Keratinocyte (primary cell): ENCODE measurements around the gene DRAP1. TPM values are rescaled to one million over a fixed set of nuclear protein-coding genes. Genes with fewer than 3 reads are reported as not detected.

Experiments
- DNase-seq: peaks from one replicate; pipeline ENCODE4 v3.0.0-alpha.2; 2011; ENCODE audit warnings: low read depth, missing footprints, low spot score
- FAIRE-seq: peaks from 2 replicates; lab custom pipeline; 2011; peaks lifted over from hg19 to GRCh38; lab: Jason Lieb, UNC
- H2AFZ ChIP-seq: 2 replicates; pipeline ENCODE4 v1.6.0; 2012; ENCODE audit warnings: low read length, control low read depth, inconsistent platforms; ENCODE audit not compliant: control insufficient read depth
- H3K27ac ChIP-seq: 2 replicates; pipeline ENCODE4 v1.5.1; 2011; ENCODE audit warnings: low read length; ENCODE audit not compliant: control insufficient read depth, insufficient read depth
- H3K27me3 ChIP-seq: 3 replicates; pipeline ENCODE4 v1.6.0; 2011; ENCODE audit warnings: low read length; ENCODE audit not compliant: control insufficient read depth, insufficient read depth; ENCODE audit errors: extremely low read depth
- H3K36me3 ChIP-seq, 2 experiments: 2 replicates in 1 of 2; 3 replicates in 1 of 2; pipeline ENCODE4 v1.5.1; 2011; ENCODE audit warnings: low read length in 2 of 2, mild to moderate bottlenecking in 1 of 2; ENCODE audit not compliant: control insufficient read depth in 2 of 2, insufficient read depth in 2 of 2; ENCODE audit errors: extremely low read depth in 1 of 2
- H3K4me1 ChIP-seq: 3 replicates; pipeline ENCODE4 v1.5.1; 2011; ENCODE audit warnings: low read length; ENCODE audit not compliant: control insufficient read depth, insufficient read depth; ENCODE audit errors: extremely low read depth
- H3K4me2 ChIP-seq: 3 replicates; pipeline ENCODE4 v1.6.0; 2011; ENCODE audit warnings: low read depth, low read length; ENCODE audit not compliant: control insufficient read depth, insufficient read depth; ENCODE audit errors: extremely low read depth
- H3K4me3 ChIP-seq, 3 experiments: fragments of 200-600 bp in 1 of 3; sonication (generic) in 1 of 3; 2 replicates in 2 of 3; 3 replicates in 1 of 3; pipeline ENCODE4 v1.5.1; 2011 to 2016; ENCODE audit warnings: low read length in 3 of 3, mild to moderate bottlenecking in 3 of 3, control low read depth in 2 of 3, inconsistent platforms in 1 of 3, low read depth in 1 of 3, mixed read lengths in 1 of 3, mixed run types in 1 of 3, moderate library complexity in 1 of 3; ENCODE audit not compliant: control insufficient read depth in 2 of 3, insufficient read depth in 2 of 3; ENCODE audit errors: extremely low read depth in 1 of 3
- H3K79me2 ChIP-seq: 2 replicates; pipeline ENCODE4 v1.6.0; 2012; ENCODE audit warnings: low read length; ENCODE audit not compliant: control insufficient read depth, insufficient read depth
- H3K9ac ChIP-seq: 3 replicates; pipeline ENCODE4 v1.6.0; 2011; ENCODE audit warnings: low read length; ENCODE audit not compliant: control insufficient read depth, insufficient read depth; ENCODE audit errors: extremely low read depth
- H3K9me1 ChIP-seq: 3 replicates; pipeline ENCODE4 v1.6.0; 2011; ENCODE audit warnings: low read length; ENCODE audit not compliant: control insufficient read depth, insufficient read depth; ENCODE audit errors: extremely low read depth
- H3K9me3 ChIP-seq: 2 replicates; pipeline ENCODE4 v1.5.1; 2012; ENCODE audit warnings: low read depth, low read length; ENCODE audit not compliant: control insufficient read depth
- H4K20me1 ChIP-seq: 3 replicates; pipeline ENCODE4 v1.6.0; 2011; ENCODE audit warnings: low read length; ENCODE audit not compliant: control insufficient read depth, insufficient read depth; ENCODE audit errors: extremely low read depth
- EZH2 ChIP-seq: IDR thresholded peaks from one replicate; pipeline ENCODE4 v1.6.1; 2012; ENCODE audit warnings: inconsistent platforms, mild to moderate bottlenecking, low read length, moderate library complexity
- dilution Hi-C: fragments of 300-500 bp; cut with MboI; formaldehyde crosslinking; loops from one replicate; pipeline ENCODE4 v1.7.0; 2020; ENCODE audit warnings: low sequenced_read_pairs; ENCODE audit not compliant: extremely low pct_ligation_motif_present
- polyA plus RNA-seq, 5 experiments: library from polyadenylated mRNA; depleted of rRNA in 3 of 5; stranded (reverse) in 3 of 5; stranded (forward) in 1 of 5; unstranded in 1 of 5; fragments of >200 nt; gene quantifications; 1 replicate in 1 of 5; 2 replicates in 3 of 5; 3 replicates in 1 of 5; pipeline versions ENCODE4 v1.2.1 to v1.2.3, GENCODE V29; 2011 to 2012; ENCODE audit warnings: missing spikeins in 2 of 5, low read depth in 1 of 5, low replicate concordance in 1 of 5
- TF ChIP-seq, protein P1 (sequence below), 3 experiments: IDR thresholded peaks in 1 of 3; conservative IDR thresholded peaks in 1 of 3; optimal IDR thresholded peaks in 1 of 3; 2 replicates in 2 of 3; 3 replicates in 1 of 3; pipeline versions ENCODE3 to v1.5.1; 2011; ENCODE audit warnings: low read length in 3 of 3, mild to moderate bottlenecking in 3 of 3, moderate library complexity in 2 of 3, control low read depth in 1 of 3, inconsistent platforms in 1 of 3; ENCODE audit not compliant: insufficient read depth in 2 of 3; ENCODE audit errors: extremely low read depth in 1 of 3

DRAP1 gene
- polyA plus RNA-seq, 1 donor (not counting 4 experiments of a cell fraction or from before 2014, with no cell fraction given), result 135 TPM

DNA sequence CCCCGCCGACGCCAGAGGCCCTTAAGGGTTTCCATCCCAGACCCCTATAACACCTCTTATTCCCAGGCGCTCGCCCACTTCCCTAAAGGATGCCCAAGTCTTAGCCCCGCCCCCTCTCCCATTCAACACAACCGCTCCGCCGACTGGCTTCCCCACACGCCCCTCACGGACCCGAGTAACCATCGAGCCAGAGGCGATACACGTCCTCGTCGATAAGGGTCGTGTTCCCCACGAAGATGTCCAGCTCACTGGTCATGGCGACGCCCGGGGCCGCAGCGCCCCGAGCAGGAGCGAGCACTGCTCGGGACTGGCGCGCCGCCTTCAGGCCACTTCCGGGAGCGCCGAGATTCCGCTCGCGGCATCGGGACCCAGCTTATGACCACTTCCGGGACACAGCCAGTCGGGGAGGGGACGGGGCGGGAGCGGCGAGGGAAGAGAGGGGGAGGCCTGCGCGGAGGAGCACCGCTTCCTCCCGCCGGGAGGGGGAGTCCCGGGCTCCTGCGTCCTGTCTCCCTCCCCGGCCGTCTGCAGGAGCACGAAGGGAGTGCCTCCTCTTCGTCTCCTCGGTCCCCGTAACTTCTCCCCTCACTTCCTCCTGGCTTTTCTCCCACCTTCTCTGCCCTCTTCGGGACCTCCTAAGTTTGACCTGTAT lies 30.9 kb upstream of the DRAP1 start, which contains the start of gene FIBP:
TSS of gene FIBP (minus strand) at position 309 of the 652 bp plus-strand sequence. CDS start at position 256, 53 bp downstream.
- Histone ChIP-seq H3K36me3 (peaks cover 30 to 48% of the 10 kb centered on the region in 2 experiments), H2AFZ (peak within 1 kb of the TSS; percentile 85), H3K4me2 (peak within 1 kb of the TSS; percentile 92), H3K9me1 (no peaks in the 10 kb centered on the region), H3K27me3 (no peaks in the 10 kb centered on the region), H3K4me1 (peaks cover 38% of the 10 kb centered on the region), H4K20me1 (peaks cover 13% of the 10 kb centered on the region), H3K9ac (peak within 1 kb of the TSS; percentile 67), H3K9me3 (no peaks in the 10 kb centered on the region), H3K4me3 (peak within 1 kb of the TSS; percentile 60 to 91 (median 89)), H3K27ac (peak within 1 kb of the TSS; percentile 70), H3K79me2 (peaks cover 22% of the 10 kb centered on the region)
- no peak for DNase-seq
- FAIRE-seq, result no peak
- dilution Hi-C loops, result no loop called here
- TF ChIP-seq EZH2, result no peak
- TF ChIP-seq, protein P1, sequence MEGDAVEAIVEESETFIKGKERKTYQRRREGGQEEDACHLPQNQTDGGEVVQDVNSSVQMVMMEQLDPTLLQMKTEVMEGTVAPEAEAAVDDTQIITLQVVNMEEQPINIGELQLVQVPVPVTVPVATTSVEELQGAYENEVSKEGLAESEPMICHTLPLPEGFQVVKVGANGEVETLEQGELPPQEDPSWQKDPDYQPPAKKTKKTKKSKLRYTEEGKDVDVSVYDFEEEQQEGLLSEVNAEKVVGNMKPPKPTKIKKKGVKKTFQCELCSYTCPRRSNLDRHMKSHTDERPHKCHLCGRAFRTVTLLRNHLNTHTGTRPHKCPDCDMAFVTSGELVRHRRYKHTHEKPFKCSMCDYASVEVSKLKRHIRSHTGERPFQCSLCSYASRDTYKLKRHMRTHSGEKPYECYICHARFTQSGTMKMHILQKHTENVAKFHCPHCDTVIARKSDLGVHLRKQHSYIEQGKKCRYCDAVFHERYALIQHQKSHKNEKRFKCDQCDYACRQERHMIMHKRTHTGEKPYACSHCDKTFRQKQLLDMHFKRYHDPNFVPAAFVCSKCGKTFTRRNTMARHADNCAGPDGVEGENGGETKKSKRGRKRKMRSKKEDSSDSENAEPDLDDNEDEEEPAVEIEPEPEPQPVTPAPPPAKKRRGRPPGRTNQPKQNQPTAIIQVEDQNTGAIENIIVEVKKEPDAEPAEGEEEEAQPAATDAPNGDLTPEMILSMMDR (optimal IDR thresholded peaks at IDR 0.05 in 1 of 3, IDR thresholded peaks at IDR 0.05 in 1 of 3, conservative IDR thresholded peaks at IDR 0.05 in 1 of 3; ENCODE audit: extremely low read depth in 1 of 3, insufficient read depth in 2 of 3, low read length in 3 of 3), result peak; percentile 68 to 94 (median 69)

DNA sequence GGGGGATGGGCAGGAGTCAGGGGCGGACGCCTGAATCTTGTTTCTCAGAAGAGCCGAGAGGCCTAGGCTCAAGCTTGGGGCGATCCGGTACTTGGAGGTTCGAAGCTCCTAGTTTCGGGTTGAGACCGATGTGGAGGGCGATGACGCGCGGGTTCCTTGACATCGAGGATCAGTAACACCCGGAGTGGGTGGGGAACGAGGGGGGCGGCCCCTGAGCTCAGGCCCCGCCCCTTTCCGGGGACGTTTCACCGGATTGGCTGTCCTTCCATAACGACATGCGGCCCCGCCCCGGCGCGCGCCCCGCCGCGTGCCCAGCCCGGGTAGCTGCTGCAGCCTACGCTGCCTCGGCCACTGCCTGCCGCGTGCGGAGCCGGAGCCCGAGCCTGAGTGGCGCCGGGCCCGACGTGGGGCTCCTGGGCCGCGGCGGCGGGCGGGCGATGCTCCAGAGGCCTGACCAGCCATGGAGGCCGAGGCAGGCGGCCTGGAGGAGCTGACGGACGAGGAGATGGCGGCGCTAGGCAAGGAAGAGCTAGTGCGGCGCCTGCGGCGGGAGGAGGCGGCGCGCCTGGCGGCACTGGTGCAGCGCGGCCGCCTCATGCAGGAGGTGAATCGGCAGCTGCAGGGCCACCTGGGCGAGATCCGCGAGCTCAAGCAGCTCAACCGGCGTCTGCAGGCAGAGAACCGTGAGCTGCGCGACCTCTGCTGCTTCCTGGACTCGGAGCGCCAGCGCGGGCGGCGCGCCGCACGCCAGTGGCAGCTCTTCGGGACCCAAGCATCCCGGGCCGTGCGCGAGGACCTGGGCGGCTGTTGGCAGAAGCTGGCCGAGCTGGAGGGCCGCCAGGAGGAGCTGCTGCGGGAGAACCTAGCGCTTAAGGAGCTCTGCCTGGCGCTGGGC lies 28.7 kb upstream of the DRAP1 start, which contains the start of gene CCDC85B:
TSS of gene CCDC85B (plus strand) at position 350 of the 895 bp plus-strand sequence. CDS start at position 461, 111 bp downstream.
- peaks cover 17 to 40% of the 10 kb centered on the region in 2 experiments for H3K36me3 ChIP-seq
- dilution Hi-C loops, result no loop called here
- FAIRE-seq, result no peak
- H3K27ac ChIP-seq, result peak within 1 kb of the TSS; percentile 70
- H3K27me3 ChIP-seq, result no peaks in the 10 kb centered on the region
- H2AFZ ChIP-seq, result no peak within 1 kb of the TSS
- H3K4me1 ChIP-seq, result peaks cover 53% of the 10 kb centered on the region
- H3K9me1 ChIP-seq, result no peaks in the 10 kb centered on the region
- TF ChIP-seq, protein P1 (optimal IDR thresholded peaks at IDR 0.05 in 1 of 3, IDR thresholded peaks at IDR 0.05 in 1 of 3, conservative IDR thresholded peaks at IDR 0.05 in 1 of 3; ENCODE audit: extremely low read depth in 1 of 3, insufficient read depth in 2 of 3, low read length in 3 of 3), result peak in 1 of 3 experiments; percentile 20
- no peak for TF ChIP-seq EZH2
- peak within 1 kb of the TSS; percentile 75 for H3K9ac ChIP-seq
- H3K4me2 ChIP-seq, result peak within 1 kb of the TSS; percentile 84
- peaks cover 41% of the 10 kb centered on the region for H3K79me2 ChIP-seq
- H3K9me3 ChIP-seq, result no peaks in the 10 kb centered on the region
- DNase-seq, result no peak
- peak within 1 kb of the TSS; percentile 42 to 91 (median 55) for H3K4me3 ChIP-seq
- peaks cover 28% of the 10 kb centered on the region for H4K20me1 ChIP-seq
